Measurements from ENCODE around the gene NECTIN1.

The NECTIN1 gene

DNA sequence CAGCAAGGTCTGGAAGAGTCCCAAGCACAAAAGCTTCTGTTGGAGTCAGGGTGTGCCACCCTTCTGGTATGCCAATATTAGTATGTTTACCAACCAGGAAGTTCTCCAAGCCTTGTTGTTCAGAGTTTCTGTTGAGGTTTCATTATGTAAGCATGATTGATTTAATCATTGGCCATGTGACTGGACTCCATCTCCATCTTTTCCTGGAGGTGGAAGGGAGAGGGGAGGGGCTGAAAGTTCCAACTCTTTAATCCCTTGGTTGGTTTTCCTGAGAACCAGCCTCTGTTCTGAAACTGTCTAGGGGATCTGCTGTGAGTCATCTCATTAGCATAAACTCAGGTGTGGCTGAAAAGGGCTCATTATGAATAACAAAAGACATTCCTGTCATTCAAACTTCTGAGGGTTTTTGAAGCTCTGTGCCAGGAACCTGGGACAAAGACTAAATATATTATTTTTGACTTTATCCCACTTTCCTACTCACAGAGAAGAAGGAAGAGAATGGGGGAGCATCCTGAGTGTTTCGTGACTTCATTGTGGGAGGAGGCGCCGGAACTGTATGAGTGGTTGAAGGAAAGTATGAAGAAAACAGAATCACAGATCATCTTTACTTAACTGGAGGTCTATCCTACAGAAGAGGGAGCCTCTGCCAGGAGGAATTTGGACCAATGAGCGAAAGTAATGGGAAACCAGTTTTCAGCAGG lies 138.2 kb downstream of the NECTIN1 start:
- Histone ChIP-seq H3K4me1 (ENCODE audit: control insufficient read depth, insufficient read depth, low read length) (peaks cover 29% of the 10 kb centered on the region), H3K4me3 (ENCODE audit: low read depth, low read length) (peak overlapping the region; percentile 31), H3K9ac (ENCODE audit: low read length) (peak overlapping the region; percentile 43), H3K27me3 (ENCODE audit: control insufficient read depth, insufficient read depth, low read length) (peaks cover 4% of the 10 kb centered on the region; the same call in 1 of the 2 replicates), H3K9me3 (ENCODE audit: control insufficient read depth, insufficient read depth, low read depth, low read length) (peaks cover 12% of the 10 kb centered on the region), H3K36me3 (ENCODE audit: control insufficient read depth, insufficient read depth, low read length) (no peaks in the 10 kb centered on the region), H3K27ac (ENCODE audit: low read depth, low read length) (peak overlapping the region; percentile 78)

DNA sequence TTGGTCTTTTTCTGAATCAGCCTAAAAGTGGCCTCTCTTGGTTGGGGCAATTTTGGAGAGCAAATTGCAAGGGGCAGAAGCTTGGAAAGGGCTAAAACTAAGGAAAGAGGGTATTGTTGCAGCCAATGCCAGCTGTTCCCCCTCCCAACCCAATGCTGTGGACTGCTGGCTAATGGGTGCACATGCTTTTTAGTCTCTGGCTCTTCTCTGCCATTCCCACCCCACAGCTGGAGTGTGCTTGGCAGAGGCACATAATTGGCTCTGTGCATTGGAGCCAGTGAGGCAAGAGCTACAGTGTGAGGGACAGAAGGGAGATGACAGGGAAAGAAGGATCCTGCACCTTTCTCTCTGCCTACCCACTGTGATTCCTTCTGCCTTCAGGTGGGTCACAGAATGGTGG lies 140.0 kb downstream of the NECTIN1 start:
- no peak overlapping the region for H3K4me3 ChIP-seq (ENCODE audit: low read depth, low read length)
- H3K27me3 ChIP-seq (ENCODE audit: control insufficient read depth, insufficient read depth, low read length): peaks cover 17% of the 10 kb centered on the region; the same call in 1 of the 2 replicates
- peaks cover 43% of the 10 kb centered on the region for H3K4me1 ChIP-seq (ENCODE audit: control insufficient read depth, insufficient read depth, low read length)
- H3K36me3 ChIP-seq (ENCODE audit: control insufficient read depth, insufficient read depth, low read length): no peaks in the 10 kb centered on the region
- H3K27ac ChIP-seq (ENCODE audit: low read depth, low read length): no peak overlapping the region
- H3K9me3 ChIP-seq (ENCODE audit: control insufficient read depth, insufficient read depth, low read depth, low read length): peaks cover 12% of the 10 kb centered on the region
- no peak overlapping the region for H3K9ac ChIP-seq (ENCODE audit: low read length)

Data from HUES6 (cell line).